Activated naive CD8-positive, alpha-beta T cell treated with anti-CD3 and anti-CD28 coated beads, Interleukin-2, amount 10 ng/mL, durations not matched to agents 7 days and 5 days (primary cell): ENCODE data around the gene IL32. TPM values are rescaled to one million over a fixed set of nuclear protein-coding genes. Genes with fewer than 3 reads are reported as not detected.

ENCODE experiments used
- ATAC-seq: fragments of 150-1000 bp; cut with Tn5 transposase; one replicate; pipeline ENCODE4 v1.10.0; 2021; ENCODE audit warnings: low read depth, moderate library complexity
- POLR2A ChIA-PET: fragments of 350-600 bp; sonication (Branson Sonifier 250); formaldehyde crosslinking; loops from one replicate; lab custom pipeline; 2021; ENCODE audit warnings: antibody characterized with exemption; lab: Charles Lee
- DNase-seq: peaks from one replicate; pipeline ENCODE4 v3.0.0; 2021
- H3K27ac Mint-ChIP-seq: one replicate; pipeline ENCODE4 v1.8.0; 2022; ENCODE audit warnings: mild to moderate bottlenecking, mixed read lengths
- H3K27me3 Mint-ChIP-seq: one replicate; pipeline ENCODE4 v1.8.0; 2022; ENCODE audit warnings: mild to moderate bottlenecking, moderate library complexity, mixed read lengths
- H3K36me3 Mint-ChIP-seq: one replicate; pipeline ENCODE4 v1.8.0; 2021; ENCODE audit warnings: mild to moderate bottlenecking, mixed read lengths
- H3K4me1 Mint-ChIP-seq: one replicate; pipeline ENCODE4 v1.8.0; 2021; ENCODE audit warnings: mixed read lengths
- H3K4me3 Mint-ChIP-seq: one replicate; pipeline ENCODE4 v1.8.0; 2022; ENCODE audit warnings: mild to moderate bottlenecking, moderate library complexity, mixed read lengths
- H3K9me3 Mint-ChIP-seq: one replicate; pipeline ENCODE4 v1.8.0; 2021; ENCODE audit warnings: mixed read lengths
- total RNA-seq, 2 experiments: library from RNA; stranded (reverse); gene quantifications; one replicate each; pipeline ENCODE4 v1.2.3, GENCODE V29; 2021

Gene IL32
- total RNA-seq, 2 experiments from 2014 or later = 2,319 to 2,425 TPM

GRCh38 chr16:3095869-3096268, 30.4 kb downstream of the IL32 start:
- H3K36me3 Mint-ChIP-seq = peaks cover 4% of the 10 kb centered on the region
- DNase-seq (peak; percentile 54), ATAC-seq (peak; percentile 78)
- H3K4me3 Mint-ChIP-seq = peak overlapping the region; percentile 42
- peak overlapping the region; percentile 76 for H3K27ac Mint-ChIP-seq
- peaks cover 30% of the 10 kb centered on the region for H3K4me1 Mint-ChIP-seq
- no peaks in the 10 kb centered on the region for H3K9me3 Mint-ChIP-seq
- H3K27me3 Mint-ChIP-seq = peaks cover 2% of the 10 kb centered on the region
- POLR2A ChIA-PET = interaction anchor here (0.7 to 2.5 kb wide), 11 partner anchors 9 to 56 kb away, joined by 3 to 42 read pairs (median 4); partner anchors contain the start of gene IL32

GRCh38 chr16:3096362-3096761, 30.9 kb downstream of the IL32 start:
- POLR2A ChIA-PET = interaction anchor here (0.7 to 2.5 kb wide), 12 partner anchors 8 to 56 kb away, joined by 3 to 42 read pairs (median 4); partner anchors contain the start of gene IL32

GRCh38 chr16:3097266-3097665, 31.8 kb downstream of the IL32 start:
- Mint-ChIP-seq H3K4me3 (no peak overlapping the region), H3K36me3 (peaks cover 4% of the 10 kb centered on the region), H3K9me3 (no peaks in the 10 kb centered on the region), H3K27ac (peak overlapping the region; percentile 12), H3K27me3 (peaks cover 2% of the 10 kb centered on the region), H3K4me1 (peaks cover 32% of the 10 kb centered on the region)
- POLR2A ChIA-PET = interaction anchor here (0.7 to 4.7 kb wide), 6 partner anchors 9 to 347 kb away, joined by 5 to 42 read pairs (median 6); no protein-coding TSS in a partner anchor
- ATAC-seq (no peak), DNase-seq (no peak)

More at GRCh38 chr16:3096362-3096761, 30.9 kb downstream of the IL32 start:
- H3K36me3 Mint-ChIP-seq = peaks cover 4% of the 10 kb centered on the region
- H3K4me1 Mint-ChIP-seq = peaks cover 30% of the 10 kb centered on the region
- no peaks in the 10 kb centered on the region for H3K9me3 Mint-ChIP-seq
- DNase-seq (no peak), ATAC-seq (no peak)
- H3K27me3 Mint-ChIP-seq = peaks cover 2% of the 10 kb centered on the region
- H3K27ac Mint-ChIP-seq = no peak overlapping the region
- no peak overlapping the region for H3K4me3 Mint-ChIP-seq

GRCh38 chr16:3098459-3099394, 33.3 kb downstream of the IL32 start, which contains the start of gene ZSCAN10:
ZSCAN10 (minus strand) TSS chr16:3099294; CDS start chr16:3092937, 6,357 bp downstream.
- DNase-seq (no peak), ATAC-seq (no peak)
- peaks cover 2% of the 10 kb centered on the region for H3K27me3 Mint-ChIP-seq
- POLR2A ChIA-PET = interaction anchor here (0.7 to 4.7 kb wide), 13 partner anchors 21 to 51 kb away, joined by 3 to 27 read pairs (median 6); partner anchors contain the start of genes IL32 and ZNF213
- H3K4me3 Mint-ChIP-seq = peak within 1 kb of the TSS; percentile 89
- peak within 1 kb of the TSS; percentile 90 for H3K27ac Mint-ChIP-seq
- peaks cover 35% of the 10 kb centered on the region for H3K4me1 Mint-ChIP-seq
- H3K36me3 Mint-ChIP-seq = peaks cover 4% of the 10 kb centered on the region
- no peaks in the 10 kb centered on the region for H3K9me3 Mint-ChIP-seq

- Mint-ChIP-seq H3K9me3 (no peaks in the 10 kb centered on the region), H3K4me1 (peaks cover 35% of the 10 kb centered on the region), H3K27ac (no peak overlapping the region), H3K4me3 (no peak overlapping the region), H3K36me3 (peaks cover 4% of the 10 kb centered on the region), H3K27me3 (peaks cover 2% of the 10 kb centered on the region)
- ATAC-seq (no peak), DNase-seq (no peak)
- POLR2A ChIA-PET = interaction anchor here (0.6 to 4.7 kb wide), 9 partner anchors 21 to 52 kb away, joined by 4 to 27 read pairs (median 6); partner anchors contain the start of genes IL32 and ZNF213
Measured at GRCh38 chr16:3099395-3099731, 33.9 kb downstream of the IL32 start.

- POLR2A ChIA-PET = interaction anchor here (0.6 to 4.7 kb wide), 9 partner anchors 23 to 52 kb away, joined by 3 to 27 read pairs (median 6); partner anchors contain the start of genes IL32 and ZNF213
- Mint-ChIP-seq H3K4me1 (peaks cover 29% of the 10 kb centered on the region), H3K9me3 (no peaks in the 10 kb centered on the region), H3K4me3 (peak overlapping the region; percentile 89), H3K27ac (peak overlapping the region; percentile 90), H3K36me3 (no peaks in the 10 kb centered on the region), H3K27me3 (peaks cover 2% of the 10 kb centered on the region)
- ATAC-seq (peak; percentile 82), DNase-seq (peak; percentile 94)
Measured at GRCh38 chr16:3099732-3100499, 34.5 kb downstream of the IL32 start.

GRCh38 chr16:3101018-3101840, 35.8 kb downstream of the IL32 start:
- Mint-ChIP-seq H3K9me3 (no peaks in the 10 kb centered on the region), H3K27me3 (peaks cover 2% of the 10 kb centered on the region), H3K4me3 (peak overlapping the region; percentile 73), H3K36me3 (no peaks in the 10 kb centered on the region), H3K27ac (peak overlapping the region; percentile 85), H3K4me1 (peaks cover 28% of the 10 kb centered on the region)
- POLR2A ChIA-PET = interaction anchor here (1.3 to 4.7 kb wide), 7 partner anchors 21 to 42 kb away, joined by 3 to 27 read pairs (median 5); partner anchors contain the start of gene IL32
- DNase-seq (no peak), ATAC-seq (no peak)

GRCh38 chr16:3101841-3102470, 36.5 kb downstream of the IL32 start:
- peak overlapping the region; percentile 71 for H3K4me3 Mint-ChIP-seq
- DNase-seq = no peak
- H3K36me3 Mint-ChIP-seq = no peaks in the 10 kb centered on the region
- POLR2A ChIA-PET = interaction anchor here (0.6 to 2.1 kb wide), 6 partner anchors 21 to 520 kb away, joined by 3 to 7 read pairs (median 4); partner anchors contain the start of genes IL32 and ZNF213
- peaks cover 31% of the 10 kb centered on the region for H3K4me1 Mint-ChIP-seq
- ATAC-seq = no peak
- peaks cover 2% of the 10 kb centered on the region for H3K27me3 Mint-ChIP-seq
- no peaks in the 10 kb centered on the region for H3K9me3 Mint-ChIP-seq
- H3K27ac Mint-ChIP-seq = peak overlapping the region; percentile 78

GRCh38 chr16:3106205-3106928, 40.9 kb downstream of the IL32 start:
- Mint-ChIP-seq H3K36me3 (no peaks in the 10 kb centered on the region), H3K4me1 (peaks cover 20% of the 10 kb centered on the region), H3K9me3 (no peaks in the 10 kb centered on the region), H3K27ac (peak overlapping the region; percentile 89), H3K27me3 (peaks cover 2% of the 10 kb centered on the region), H3K4me3 (peak overlapping the region; percentile 82)
- ATAC-seq (peak; percentile 89), DNase-seq (peak; percentile 95)
- POLR2A ChIA-PET = interaction anchor here (0.6 to 2.6 kb wide), 17 partner anchors 9 to 86 kb away, joined by 3 to 31 read pairs (median 5); partner anchors contain the start of genes IL32, TNFRSF12A and ZNF213

- Mint-ChIP-seq H3K27ac (no peak within 1 kb of the TSS), H3K36me3 (no peaks in the 10 kb centered on the region), H3K9me3 (no peaks in the 10 kb centered on the region), H3K4me1 (peaks cover 3% of the 10 kb centered on the region), H3K27me3 (peaks cover 2% of the 10 kb centered on the region), H3K4me3 (no peak within 1 kb of the TSS)
- POLR2A ChIA-PET = no interaction called here
- DNase-seq (no peak), ATAC-seq (no peak)
Measured at GRCh38 chr16:3112058-3112880, 46.8 kb downstream of the IL32 start, which contains the start of gene ZNF205. ZNF205 (plus strand) TSS chr16:3112586; CDS start chr16:3113431, 845 bp downstream.
